ENCODE measurements around the gene FFAR3. TPM values are rescaled to one million over a fixed set of nuclear protein-coding genes. Genes with fewer than 3 reads are reported as not detected.
A peak's percentile ranks its signal among the peaks of the same experiment; 100 is the strongest.

Gene FFAR3
- total RNA-seq, 1 donor from 2014 or later: 0.31 TPM

DNA sequence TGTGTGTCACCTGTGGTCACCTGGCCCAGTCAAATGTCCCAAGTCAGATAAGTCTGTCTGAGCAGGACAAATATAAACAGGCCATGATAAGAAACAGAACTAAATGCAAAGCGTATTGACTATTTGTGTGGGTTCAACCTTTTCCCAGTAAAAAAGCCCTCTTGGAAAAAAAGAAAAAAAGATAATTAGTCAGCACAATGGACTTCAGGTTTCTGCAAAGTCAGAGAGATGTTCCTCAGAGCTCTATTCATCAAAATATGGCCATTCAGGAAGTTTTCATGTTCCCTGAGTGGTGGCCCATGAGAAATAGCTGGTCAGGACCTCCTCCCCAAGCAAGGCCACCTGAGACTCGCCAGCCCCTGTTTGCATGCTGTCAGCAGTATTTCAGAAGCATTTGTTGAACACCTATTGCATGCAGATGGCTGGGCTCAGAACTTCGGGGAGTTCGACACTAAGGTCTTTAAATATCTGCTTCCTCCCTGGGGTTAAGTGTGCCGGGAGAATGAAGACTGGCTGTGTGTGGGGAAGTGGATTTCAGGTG lies 2.7 kb downstream of the FFAR3 start:
- DNase-seq (ENCODE audit: low spot score in 2 of 2, unreplicated experiment in 2 of 2): no peak
- Mint-ChIP-seq H3K27me3 (ENCODE audit: low read depth) (peaks cover 11% of the 10 kb centered on the region), H3K4me1 (peaks cover 6% of the 10 kb centered on the region), H3K4me3 (no peak overlapping the region), H3K9me3 (no peaks in the 10 kb centered on the region), H3K27ac (no peak overlapping the region), H3K36me3 (no peaks in the 10 kb centered on the region)
- no peak for TF ChIP-seq CTCF (IDR thresholded peaks at IDR 0.05; ENCODE audit: unreplicated experiment)

DNA sequence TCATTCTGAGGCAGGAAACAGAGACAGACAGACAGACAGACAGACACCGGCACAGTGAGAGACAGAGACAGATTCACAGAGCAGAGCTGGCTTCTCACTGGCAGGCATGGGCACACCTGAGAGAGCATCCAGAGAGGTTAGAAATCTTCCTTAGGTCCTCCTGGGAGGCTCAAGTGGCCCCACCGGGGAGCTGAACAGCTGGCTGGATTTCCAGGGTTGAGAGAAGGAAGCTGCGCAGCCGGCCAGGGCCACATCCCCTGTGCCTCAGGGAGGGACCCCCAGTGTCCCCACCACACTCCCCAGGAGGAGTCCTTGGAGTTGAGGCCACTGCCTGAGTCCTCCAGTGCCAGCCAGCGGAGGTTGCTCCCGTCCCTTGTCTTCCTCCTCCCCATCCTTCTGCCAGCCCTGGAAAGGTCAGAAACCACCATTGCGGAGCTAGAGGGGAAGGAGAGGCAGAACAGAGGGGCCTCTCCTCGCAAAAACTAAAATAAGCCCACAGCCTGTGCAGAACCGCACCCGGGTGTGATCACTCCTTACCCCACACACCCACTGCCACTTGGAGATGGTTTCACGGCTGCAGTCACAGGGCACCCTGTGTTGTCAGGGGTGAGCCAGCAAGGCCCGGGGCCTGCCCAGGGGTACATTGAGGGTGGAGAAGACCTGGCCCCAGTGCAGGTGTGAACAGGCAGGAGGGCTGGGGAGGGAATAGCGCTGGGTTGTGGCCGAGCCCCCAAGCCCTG lies 4.2 kb downstream of the FFAR3 start:
- H3K27ac Mint-ChIP-seq: no peak overlapping the region
- no peak for TF ChIP-seq CTCF (IDR thresholded peaks at IDR 0.05; ENCODE audit: unreplicated experiment)
- no peak for DNase-seq (ENCODE audit: low spot score in 2 of 2, unreplicated experiment in 2 of 2)
- H3K4me3 Mint-ChIP-seq: no peak overlapping the region
- H3K9me3 Mint-ChIP-seq: no peaks in the 10 kb centered on the region
- H3K4me1 Mint-ChIP-seq: peaks cover 6% of the 10 kb centered on the region
- H3K36me3 Mint-ChIP-seq: no peaks in the 10 kb centered on the region
- H3K27me3 Mint-ChIP-seq (ENCODE audit: low read depth): peaks cover 13% of the 10 kb centered on the region

DNA sequence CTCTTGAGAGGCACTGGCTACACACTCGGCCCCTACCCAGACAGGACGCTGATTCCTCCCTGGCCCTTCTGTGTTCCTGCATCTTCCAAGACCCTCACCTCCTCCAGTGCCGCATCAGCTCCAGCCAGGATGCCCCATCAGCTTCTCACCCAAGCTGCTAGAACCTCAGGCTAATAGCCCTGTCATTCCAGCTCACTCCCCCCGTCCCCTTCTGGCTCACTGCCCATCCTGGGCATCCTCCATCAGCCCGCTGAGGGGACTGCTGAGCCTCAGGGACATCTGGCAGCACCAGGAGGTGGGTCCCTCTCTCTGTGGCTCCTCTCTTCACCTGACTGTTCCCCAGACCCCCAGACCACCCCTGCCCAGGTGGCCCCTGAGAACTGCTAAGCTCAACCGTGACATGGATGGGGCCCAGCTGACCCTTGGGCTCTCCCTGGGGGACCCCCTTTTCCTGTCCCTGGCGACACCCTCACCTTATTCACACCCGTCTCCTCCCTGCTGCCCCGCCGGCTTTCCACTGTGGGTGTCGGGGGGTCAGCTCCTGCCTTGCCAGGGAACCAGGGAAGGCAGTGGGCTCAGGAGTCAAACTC lies 4.8 kb downstream of the FFAR3 start:
- H3K4me1 Mint-ChIP-seq: peaks cover 3% of the 10 kb centered on the region
- no peak overlapping the region for H3K4me3 Mint-ChIP-seq
- no peaks in the 10 kb centered on the region for H3K36me3 Mint-ChIP-seq
- H3K27ac Mint-ChIP-seq: no peak overlapping the region
- peaks cover 16% of the 10 kb centered on the region for H3K27me3 Mint-ChIP-seq (ENCODE audit: low read depth)
- TF ChIP-seq CTCF (IDR thresholded peaks at IDR 0.05; ENCODE audit: unreplicated experiment): no peak
- peak in 1 of 2 experiments; percentile 11 for DNase-seq (ENCODE audit: low spot score in 2 of 2, unreplicated experiment in 2 of 2)
- H3K9me3 Mint-ChIP-seq: no peaks in the 10 kb centered on the region

DNA sequence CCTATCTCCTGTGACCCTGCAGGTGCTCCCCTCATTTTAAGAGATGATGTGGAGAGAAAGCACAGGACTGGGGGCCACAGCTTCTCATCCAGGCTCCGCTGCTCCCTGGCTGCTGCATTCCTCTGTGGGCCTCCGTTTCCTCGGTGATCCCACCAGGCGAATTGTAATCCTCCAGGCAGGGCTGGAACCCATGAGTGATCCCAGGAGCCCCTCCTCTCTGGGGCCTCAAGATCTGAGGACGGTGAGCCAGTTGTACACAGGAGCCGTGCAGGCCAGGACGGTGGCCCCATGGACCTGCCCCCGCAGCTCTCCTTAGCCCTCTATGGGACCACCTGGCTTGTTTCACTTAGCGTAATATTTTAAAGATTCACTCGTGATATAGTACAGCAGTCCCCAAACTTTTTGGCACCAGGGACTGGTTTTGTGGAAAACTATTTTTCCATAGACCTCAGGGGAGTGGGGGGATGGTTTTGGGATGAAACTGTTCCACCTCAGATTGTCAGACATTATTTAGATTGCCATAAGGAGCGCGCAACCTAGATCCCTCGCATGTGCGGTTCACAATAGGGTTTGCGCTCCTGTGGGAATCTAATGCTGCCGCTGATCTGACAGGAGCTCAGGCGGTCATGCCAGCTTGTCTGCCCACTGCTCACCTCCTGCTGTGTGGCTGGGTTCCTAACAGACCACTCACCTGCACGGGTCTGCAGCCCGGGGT lies 5.6 kb downstream of the FFAR3 start:
- Mint-ChIP-seq H3K9me3 (no peaks in the 10 kb centered on the region), H3K27ac (no peak overlapping the region), H3K4me3 (no peak overlapping the region), H3K36me3 (no peaks in the 10 kb centered on the region), H3K27me3 (ENCODE audit: low read depth) (peaks cover 23% of the 10 kb centered on the region), H3K4me1 (no peaks in the 10 kb centered on the region)
- TF ChIP-seq CTCF (IDR thresholded peaks at IDR 0.05; ENCODE audit: unreplicated experiment): no peak
- DNase-seq (ENCODE audit: low spot score in 2 of 2, unreplicated experiment in 2 of 2): peak in 1 of 2 experiments; percentile 32

DNA sequence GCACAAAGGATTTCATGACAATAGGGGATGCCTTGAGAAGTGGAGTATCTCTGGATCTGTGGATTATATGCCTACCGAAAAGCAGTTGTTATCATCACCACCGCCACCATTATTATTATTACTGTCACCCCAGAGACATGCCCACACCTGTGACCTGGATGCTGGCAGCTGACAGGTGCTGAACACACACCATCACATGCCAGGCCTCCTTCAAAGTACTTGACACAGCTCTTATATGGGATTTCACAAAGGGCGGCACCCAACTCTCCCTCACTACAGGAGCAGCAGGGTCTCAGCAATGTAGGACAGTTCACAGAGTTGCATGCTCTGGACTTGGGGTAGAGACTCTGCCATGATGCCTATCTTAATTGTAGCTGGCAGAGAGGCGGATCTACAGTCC lies 7.0 kb downstream of the FFAR3 start:
- no peak overlapping the region for H3K27ac Mint-ChIP-seq
- H3K27me3 Mint-ChIP-seq (ENCODE audit: low read depth): peaks cover 25% of the 10 kb centered on the region
- no peak overlapping the region for H3K4me3 Mint-ChIP-seq
- DNase-seq (ENCODE audit: low spot score in 2 of 2, unreplicated experiment in 2 of 2): no peak
- no peaks in the 10 kb centered on the region for H3K9me3 Mint-ChIP-seq
- H3K36me3 Mint-ChIP-seq: no peaks in the 10 kb centered on the region
- TF ChIP-seq CTCF (IDR thresholded peaks at IDR 0.05; ENCODE audit: unreplicated experiment): no peak
- H3K4me1 Mint-ChIP-seq: no peaks in the 10 kb centered on the region
